Measurements from ENCODE around the gene MECR.

GRCh38 chr1:29164588-29164987 is 66.1 kb downstream of the MECR start:
- no peak for TF ChIP-seq CTCF (conservative IDR thresholded peaks at IDR 0.05 in 1 of 2, IDR thresholded peaks at IDR 0.05 in 1 of 2; ENCODE audit: extremely low read depth in 1 of 2, insufficient read depth in 1 of 2, low read depth in 1 of 2, low read length in 2 of 2)
- TF ChIP-seq EZH2 (IDR thresholded peaks at IDR 0.05; ENCODE audit: borderline replicate concordance, low read length) = no peak

Data from mammary epithelial cell (primary cell).